ENCODE data around the gene FBXL2. TPM values are rescaled to one million over a fixed set of nuclear protein-coding genes. Genes with fewer than 3 reads are reported as not detected.
"Not testable (repeated sequence)": the region's sequence is repeated elsewhere in the genome, so short reads cannot be mapped to it uniquely, and the experiment has no call there.

The FBXL2 gene
- total RNA-seq, 8 experiments from 2014 or later: 8.9 to 33.8 (median 14.0) TPM

DNA sequence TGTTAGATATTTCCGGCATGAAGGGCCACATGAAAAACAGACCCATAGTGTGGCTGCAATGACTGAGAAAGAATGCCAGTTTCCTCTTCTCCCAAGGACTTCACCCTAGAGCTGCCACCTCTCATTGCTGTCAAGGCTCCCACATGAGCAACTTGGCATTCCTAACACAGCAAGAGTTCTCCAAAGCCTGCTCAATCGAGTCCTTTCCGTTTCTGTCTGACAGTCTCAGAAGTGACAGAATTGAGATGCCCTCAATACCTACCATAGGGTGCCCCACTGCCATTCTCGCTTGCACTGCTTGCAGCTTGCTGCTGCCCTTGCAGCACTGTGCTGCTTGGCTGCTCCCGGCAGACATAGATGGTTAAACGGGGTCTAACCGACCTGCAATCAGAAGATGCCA, 118.7 kb downstream of the FBXL2 start:
- no peak for ATAC-seq (replicated peaks in 6 of 8)
- peaks cover 0 to 6% of the 10 kb centered on the region in 2 donors for H3K4me1 ChIP-seq (replicated peaks in 1 of 2)
- 67 to 100% (median 100%) methylated on average over 1 to 6 of the region's 7 CpGs; no CpG with 5 or more reads in 1 of the 10 experiments for WGBS, 10 experiments
- no peak overlapping the region for H3K4me3 ChIP-seq
- no peak overlapping the region for H3K27ac ChIP-seq
- in situ Hi-C loops (cut with MboI; ENCODE audit: low pct_unique_long_range_greater_than_20kb in 2 of 9, low sequenced_read_pairs in 9 of 9, unreplicated experiment in 9 of 9): loop anchor here in 2 of 9 experiments (25.0 kb wide), 2 partner anchors 259 to 391 kb away; partner anchors contain the start of gene PDCD6IP (in 1 of the 2)

DNA sequence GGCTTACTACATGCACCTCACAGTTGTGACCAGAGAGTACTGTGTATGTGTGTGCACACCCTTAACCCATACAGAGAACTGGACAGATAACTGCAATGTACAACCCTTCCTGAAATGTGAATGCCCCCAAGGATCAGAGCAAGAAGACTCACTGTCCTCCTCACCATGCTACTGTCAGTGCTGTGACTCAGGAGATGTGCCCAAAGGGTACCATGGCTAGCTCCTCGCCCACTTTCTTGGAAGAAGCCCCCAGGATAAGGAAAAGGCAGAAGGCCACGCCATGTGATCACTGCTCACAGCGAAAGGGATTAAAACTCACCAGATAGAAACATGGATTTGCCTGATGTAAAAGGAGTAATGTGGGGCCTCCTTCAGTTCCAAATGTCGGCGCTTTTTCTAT, 121.2 kb downstream of the FBXL2 start:
- no peak for ATAC-seq (replicated peaks in 6 of 8)
- in situ Hi-C loops (cut with MboI; ENCODE audit: low pct_unique_long_range_greater_than_20kb in 2 of 9, low sequenced_read_pairs in 9 of 9, unreplicated experiment in 9 of 9): loop anchor here in 2 of 9 experiments (25.0 kb wide), 2 partner anchors 261 to 389 kb away; partner anchors contain the start of gene PDCD6IP (in 1 of the 2)
- Histone ChIP-seq H3K4me3 (no peak overlapping the region), H3K4me1 (replicated peaks in 1 of 2) (no peaks in the 10 kb centered on the region), H3K27ac (no peak overlapping the region)
- 83 to 100% (median 95%) methylated on average over 1 to 5 of the region's 5 CpGs; no CpG with 5 or more reads in 3 of the 10 experiments for WGBS, 10 experiments

DNA sequence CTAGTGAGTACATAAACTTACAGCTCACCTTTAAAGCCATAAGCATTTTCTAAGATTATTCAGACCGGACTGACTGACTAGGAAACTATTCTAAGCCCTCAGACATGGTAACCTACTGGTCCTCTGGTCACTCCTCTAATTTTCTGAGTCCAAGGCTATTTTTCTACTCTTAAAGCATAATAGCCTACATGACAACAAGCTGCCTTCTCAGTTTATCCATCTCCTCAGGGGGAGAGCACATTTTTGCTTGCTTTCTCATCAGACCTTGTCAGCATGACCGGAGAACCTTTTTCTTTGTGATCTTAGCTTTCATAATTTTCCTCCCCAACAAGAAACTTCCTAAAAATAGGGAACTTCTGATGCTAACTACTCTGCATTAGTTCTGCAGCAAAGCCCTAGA, 124.5 kb downstream of the FBXL2 start:
- Histone ChIP-seq H3K4me1 (replicated peaks in 1 of 2) (no peaks in the 10 kb centered on the region), H3K27ac (no peak overlapping the region), H3K4me3 (no peak overlapping the region)
- 67 to 100% (median 93%) methylated on average over 1 to 2 of the region's 2 CpGs; no CpG with 5 or more reads in 4 of the 10 experiments for WGBS, 10 experiments
- no peak for ATAC-seq (replicated peaks in 6 of 8)
- in situ Hi-C loops (cut with MboI; ENCODE audit: low pct_unique_long_range_greater_than_20kb in 2 of 9, low sequenced_read_pairs in 9 of 9, unreplicated experiment in 9 of 9): no loop called here

DNA sequence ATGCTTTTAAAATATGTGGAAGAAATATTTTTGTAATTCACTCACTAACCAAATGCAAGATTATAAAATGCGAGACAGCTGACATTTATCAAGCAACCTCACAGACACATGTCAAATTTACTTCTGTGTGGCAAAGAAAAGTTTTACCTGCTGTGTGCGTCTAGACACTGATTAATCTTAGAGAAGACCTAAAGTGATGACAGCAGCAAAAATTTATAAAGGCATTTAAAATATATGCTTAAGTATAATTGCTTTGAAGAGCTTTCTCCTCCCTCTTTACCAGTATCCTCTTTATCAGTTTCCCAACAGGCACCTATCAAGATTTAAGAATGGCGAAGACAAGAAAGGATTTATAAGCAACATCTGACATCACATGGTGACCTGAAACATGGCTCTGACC, 125.7 kb downstream of the FBXL2 start:
- 83 to 100% (median 100%) methylated on average over 1 to 3 of the region's 3 CpGs; no CpG with 5 or more reads in 1 of the 10 experiments for WGBS, 10 experiments
- Histone ChIP-seq H3K4me1 (replicated peaks in 1 of 2) (no peaks in the 10 kb centered on the region), H3K4me3 (no peak overlapping the region), H3K27ac (no peak overlapping the region)
- ATAC-seq (replicated peaks in 6 of 8): no peak
- in situ Hi-C loops (cut with MboI; ENCODE audit: low pct_unique_long_range_greater_than_20kb in 2 of 9, low sequenced_read_pairs in 9 of 9, unreplicated experiment in 9 of 9): no loop called here

DNA sequence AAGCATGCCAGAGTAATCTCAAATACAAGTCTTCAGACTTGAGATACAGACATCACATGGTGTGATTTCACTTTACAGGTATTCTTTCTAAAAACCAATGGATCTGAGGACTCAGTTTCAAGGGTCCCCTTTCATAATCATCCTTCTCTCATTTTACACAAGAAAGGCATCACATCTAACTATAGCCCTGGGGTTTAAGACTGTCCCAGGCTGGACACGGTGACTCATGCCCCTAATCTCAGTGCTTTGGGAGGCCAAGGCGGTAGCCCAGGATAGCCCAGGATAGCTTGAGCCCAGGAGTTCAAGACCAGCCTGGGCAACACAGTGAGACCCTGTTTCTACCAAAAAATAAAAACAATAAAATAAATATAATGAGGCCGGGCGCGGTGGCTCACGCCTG, 126.5 kb downstream of the FBXL2 start:
- in situ Hi-C loops (cut with MboI; ENCODE audit: low pct_unique_long_range_greater_than_20kb in 2 of 9, low sequenced_read_pairs in 9 of 9, unreplicated experiment in 9 of 9): no loop called here
- no peak overlapping the region for H3K27ac ChIP-seq
- no peaks in the 10 kb centered on the region for H3K4me1 ChIP-seq (replicated peaks in 1 of 2)
- no peak for ATAC-seq (replicated peaks in 6 of 8)
- WGBS, 10 experiments: 90% methylated on average over 2 of the region's 6 CpGs; no CpG with 5 or more reads in 8 of the 10 experiments
- no peak overlapping the region for H3K4me3 ChIP-seq

DNA sequence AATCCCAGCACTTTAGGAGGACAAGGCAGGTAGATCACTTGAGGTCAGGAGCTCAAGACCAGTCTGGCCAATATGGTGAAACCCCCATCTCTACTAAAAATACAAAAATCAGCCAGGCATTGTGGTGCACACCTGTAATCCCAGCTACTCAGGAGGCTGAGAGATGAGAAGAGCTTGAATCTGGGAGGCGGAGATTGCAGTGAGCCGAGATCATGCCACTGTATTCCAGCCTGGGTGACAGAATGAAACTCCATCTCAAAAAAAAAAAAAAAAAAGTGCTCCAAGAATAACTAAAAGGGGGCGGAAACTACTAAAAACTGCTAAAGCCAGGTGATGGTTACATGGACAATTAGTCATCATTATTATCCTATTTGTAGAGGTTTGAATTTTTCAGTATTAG, 133.6 kb downstream of the FBXL2 start:
- H3K4me1 ChIP-seq (replicated peaks in 1 of 2); in situ Hi-C loops (cut with MboI; ENCODE audit: low pct_unique_long_range_greater_than_20kb in 2 of 9, low sequenced_read_pairs in 9 of 9, unreplicated experiment in 9 of 9); H3K27ac ChIP-seq; H3K4me3 ChIP-seq; ATAC-seq (replicated peaks in 6 of 8): not testable (repeated sequence)
- 67 to 100% (median 94%) methylated on average over 1 to 3 of the region's 3 CpGs for WGBS, 10 experiments

DNA sequence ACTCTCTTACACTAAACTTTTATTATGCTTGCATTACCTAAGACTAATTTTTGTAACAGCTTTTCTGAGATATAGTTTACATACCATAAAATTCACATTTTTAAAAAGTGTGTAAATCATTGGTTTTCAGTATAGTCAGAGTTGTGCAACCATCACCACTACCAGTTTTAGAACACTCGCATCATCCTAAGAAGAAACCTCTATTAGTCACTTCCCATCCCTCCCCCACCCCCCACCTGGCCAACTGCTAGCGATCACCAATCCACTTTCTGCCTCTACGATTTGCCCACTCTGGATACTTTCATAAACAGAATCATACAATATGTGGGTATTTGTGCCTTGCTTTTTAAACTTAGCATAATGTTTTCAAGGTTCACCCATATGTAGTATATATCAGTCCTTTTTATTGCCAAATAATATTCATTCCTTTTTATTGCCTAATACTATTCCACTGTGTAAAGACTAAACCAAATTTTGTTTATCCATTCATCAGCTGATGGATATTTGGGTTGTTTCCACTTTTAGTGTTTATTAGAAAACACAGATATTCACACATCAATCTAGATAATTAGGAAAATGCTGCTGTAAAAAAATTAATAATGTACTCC, 139.9 kb downstream of the FBXL2 start:
- Histone ChIP-seq H3K4me3 (no peak overlapping the region), H3K4me1 (replicated peaks in 1 of 2) (no peaks in the 10 kb centered on the region), H3K27ac (no peak overlapping the region)
- no peak for ATAC-seq (replicated peaks in 6 of 8)
- in situ Hi-C loops (cut with MboI; ENCODE audit: low pct_unique_long_range_greater_than_20kb in 2 of 9, low sequenced_read_pairs in 9 of 9, unreplicated experiment in 9 of 9): no loop called here
- WGBS, 10 experiments: 60 to 100% (median 93%) methylated on average over 1 to 3 of the region's 3 CpGs; no CpG with 5 or more reads in 4 of the 10 experiments

DNA sequence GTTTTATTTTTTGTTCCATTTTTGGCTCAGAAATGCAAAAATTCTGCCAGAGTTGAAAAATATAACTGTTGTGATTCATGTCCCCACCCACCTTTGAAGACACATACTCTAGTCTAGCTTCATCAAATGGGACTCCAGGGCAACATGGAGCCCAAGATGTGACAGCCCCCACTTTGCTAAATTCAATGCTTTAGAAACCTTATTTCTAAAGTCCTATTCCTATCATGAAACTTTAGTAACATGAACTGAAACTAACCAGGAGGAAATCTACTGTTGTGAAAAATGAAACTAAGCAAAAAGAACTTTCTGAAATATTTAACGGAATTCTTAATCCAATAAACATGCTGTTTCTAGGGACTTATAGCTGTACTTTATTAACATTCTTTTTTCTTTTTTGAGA, 142.7 kb downstream of the FBXL2 start:
- ATAC-seq (replicated peaks in 6 of 8): no peak
- WGBS, 10 experiments: 100% methylated on average over 1 of the region's 1 CpG; no CpG with 5 or more reads in 2 of the 10 experiments
- H3K27ac ChIP-seq: no peak overlapping the region
- in situ Hi-C loops (cut with MboI; ENCODE audit: low pct_unique_long_range_greater_than_20kb in 2 of 9, low sequenced_read_pairs in 9 of 9, unreplicated experiment in 9 of 9): no loop called here
- no peaks in the 10 kb centered on the region for H3K4me1 ChIP-seq (replicated peaks in 1 of 2)
- no peak overlapping the region for H3K4me3 ChIP-seq

DNA sequence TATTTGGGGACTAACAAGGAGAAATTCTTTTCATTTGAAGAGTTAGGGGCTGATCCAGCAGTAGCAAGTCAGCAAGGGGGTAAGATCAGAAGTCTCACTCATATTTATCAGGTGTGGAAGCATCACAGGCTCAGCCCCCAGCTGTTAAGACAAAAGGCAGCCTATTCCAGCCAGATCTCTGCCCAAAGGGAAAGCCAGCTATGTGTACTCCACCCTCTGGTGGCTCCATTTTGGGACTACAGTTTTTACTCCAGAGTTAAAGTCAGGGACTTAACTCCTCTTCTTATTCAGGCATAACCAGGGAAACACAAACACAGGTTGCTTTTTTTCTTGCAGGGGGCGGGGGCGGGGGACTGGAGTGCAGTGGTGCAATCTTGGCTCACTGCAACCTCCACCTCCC, 143.7 kb downstream of the FBXL2 start:
- peak in 1 of 8 experiments; percentile 20 for ATAC-seq (replicated peaks in 6 of 8)
- Histone ChIP-seq H3K4me1 (replicated peaks in 1 of 2) (no peaks in the 10 kb centered on the region), H3K4me3 (no peak overlapping the region), H3K27ac (no peak overlapping the region)
- 94 to 100% (median 100%) methylated on average over 1 to 2 of the region's 2 CpGs; no CpG with 5 or more reads in 7 of the 10 experiments for WGBS, 10 experiments
- in situ Hi-C loops (cut with MboI; ENCODE audit: low pct_unique_long_range_greater_than_20kb in 2 of 9, low sequenced_read_pairs in 9 of 9, unreplicated experiment in 9 of 9): no loop called here

DNA sequence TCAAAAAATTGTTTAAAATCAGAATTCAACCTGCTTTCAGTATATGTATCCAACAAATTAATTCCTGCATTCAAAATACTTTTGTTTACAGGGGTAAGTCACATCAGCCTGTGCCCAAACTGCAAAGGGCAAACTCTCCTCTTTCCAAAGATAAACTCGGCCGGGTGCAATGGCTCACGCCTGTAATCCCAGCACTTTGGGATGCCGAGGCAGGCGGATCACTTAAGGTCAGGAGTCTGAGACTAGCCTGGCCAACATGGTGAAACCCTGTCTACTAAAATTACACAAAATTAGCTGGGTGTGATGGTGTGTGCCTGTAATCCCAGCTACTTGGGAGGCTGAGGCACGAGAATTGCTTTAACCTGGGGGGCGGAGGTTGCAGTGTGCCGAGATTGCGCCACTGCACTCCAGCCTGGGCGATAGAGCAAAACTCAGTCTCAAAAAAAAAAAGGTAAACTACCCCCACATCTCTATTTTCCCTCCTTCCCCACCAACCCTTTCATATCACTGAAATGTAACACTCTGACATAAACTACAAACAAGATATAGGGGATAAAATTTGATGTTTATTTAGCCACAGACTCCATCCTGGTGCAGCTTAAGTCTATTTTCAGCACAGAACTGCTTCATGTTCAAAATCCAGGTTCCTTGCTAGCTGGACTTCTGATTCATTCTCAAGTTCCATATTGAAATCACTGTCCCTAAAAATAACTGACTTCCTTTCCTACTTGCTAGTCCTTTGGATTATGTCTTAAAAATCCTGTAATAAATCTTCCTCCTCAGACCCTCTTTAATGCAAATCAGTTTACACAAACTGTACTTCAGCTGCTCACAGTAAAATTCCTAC, 147.6 kb downstream of the FBXL2 start:
- peaks cover 2 to 3% of the 10 kb centered on the region in 2 donors for H3K4me1 ChIP-seq (replicated peaks in 1 of 2)
- H3K27ac ChIP-seq: no peak overlapping the region
- ATAC-seq (replicated peaks in 6 of 8): peak in 2 of 8 experiments; percentile 29 to 62
- H3K4me3 ChIP-seq: no peak overlapping the region
- 86 to 100% (median 97%) methylated on average over 1 to 8 of the region's 10 CpGs; no CpG with 5 or more reads in 2 of the 10 experiments for WGBS, 10 experiments
- in situ Hi-C loops (cut with MboI; ENCODE audit: low pct_unique_long_range_greater_than_20kb in 2 of 9, low sequenced_read_pairs in 9 of 9, unreplicated experiment in 9 of 9): no loop called here

DNA sequence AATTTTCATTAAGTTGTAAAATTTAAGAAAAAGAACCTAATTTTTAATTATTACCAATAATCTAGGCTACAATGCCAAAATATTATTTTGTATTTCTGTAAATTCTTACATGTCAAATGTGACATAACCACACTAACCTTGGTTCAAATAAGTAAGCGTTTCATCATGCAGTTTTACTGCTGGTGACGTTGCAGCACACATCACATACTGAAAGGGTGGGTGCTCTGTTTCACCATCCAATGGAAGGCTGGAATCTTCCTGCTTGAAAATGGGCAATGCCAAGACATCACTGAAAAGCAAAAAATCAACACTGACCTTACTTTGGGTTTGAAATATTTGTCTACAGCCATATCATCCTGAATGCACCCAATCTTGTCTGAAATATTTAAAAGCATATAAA, 148.2 kb downstream of the FBXL2 start:
- 43 to 87% (median 69%) methylated on average over 1 to 2 of the region's 2 CpGs; no CpG with 5 or more reads in 3 of the 10 experiments for WGBS, 10 experiments
- Histone ChIP-seq H3K4me1 (replicated peaks in 1 of 2) (peaks cover 2 to 3% of the 10 kb centered on the region in 2 donors), H3K4me3 (no peak overlapping the region), H3K27ac (no peak overlapping the region)
- in situ Hi-C loops (cut with MboI; ENCODE audit: low pct_unique_long_range_greater_than_20kb in 2 of 9, low sequenced_read_pairs in 9 of 9, unreplicated experiment in 9 of 9): no loop called here
- ATAC-seq (replicated peaks in 6 of 8): peak in 3 of 8 experiments; percentile 35 to 92 (median 84)

DNA sequence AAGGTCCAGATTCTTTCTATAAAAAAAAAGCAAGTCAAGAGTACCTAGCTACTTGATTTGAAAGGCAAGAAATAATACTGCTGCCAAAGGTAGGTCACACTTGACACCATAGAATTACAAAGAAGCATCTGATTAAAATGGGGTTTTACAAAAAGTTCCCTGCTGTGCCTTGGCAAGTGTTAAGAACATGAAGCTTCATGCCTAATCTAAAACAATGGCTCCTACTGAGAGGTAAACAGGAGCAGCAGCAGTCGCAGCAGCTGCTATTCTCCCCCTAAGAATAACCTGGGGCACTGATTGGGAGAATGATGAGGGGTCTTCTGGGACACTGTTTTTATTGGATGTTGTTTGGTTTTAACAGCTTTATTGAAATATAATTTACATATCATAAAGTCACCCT, 148.8 kb downstream of the FBXL2 start:
- Histone ChIP-seq H3K4me3 (no peak overlapping the region), H3K27ac (no peak overlapping the region), H3K4me1 (replicated peaks in 1 of 2) (peaks cover 2 to 3% of the 10 kb centered on the region in 2 donors)
- ATAC-seq (replicated peaks in 6 of 8): no peak
- in situ Hi-C loops (cut with MboI; ENCODE audit: low pct_unique_long_range_greater_than_20kb in 2 of 9, low sequenced_read_pairs in 9 of 9, unreplicated experiment in 9 of 9): no loop called here
- 25 to 100% (median 40%) methylated on average over 1 of the region's 1 CpG; no CpG with 5 or more reads in 3 of the 10 experiments for WGBS, 10 experiments

DNA sequence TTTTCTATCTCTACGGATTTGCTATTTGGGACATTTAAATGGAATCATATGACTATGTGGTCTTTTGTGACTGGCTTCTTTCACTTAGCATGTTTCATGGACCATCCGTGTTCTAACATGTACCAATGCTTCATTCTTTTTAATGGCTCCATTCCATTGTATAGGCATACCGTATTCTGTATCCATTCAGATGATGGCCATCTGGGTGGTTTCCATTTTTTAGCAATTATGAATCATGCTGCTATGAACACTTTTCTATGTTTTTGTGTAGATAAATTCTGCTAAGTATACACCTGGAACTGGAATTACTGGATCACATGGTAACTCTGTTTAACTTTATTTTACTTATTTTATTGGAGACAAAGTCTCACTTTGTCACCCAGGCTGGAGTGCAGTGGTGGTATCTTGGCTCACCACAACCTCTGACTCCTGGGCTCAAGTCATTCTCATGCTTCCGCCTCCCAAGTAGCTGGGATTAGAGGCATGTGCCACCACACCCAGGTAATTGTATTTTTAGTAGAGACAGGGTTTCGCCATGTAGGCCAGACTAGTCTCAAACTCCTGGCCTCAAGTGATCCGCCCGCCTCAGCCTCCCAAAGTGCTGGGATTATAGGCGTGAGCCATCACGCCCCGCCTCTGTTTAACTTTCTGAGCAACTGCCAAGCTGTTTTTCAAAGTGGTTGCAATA, 149.5 kb downstream of the FBXL2 start:
- H3K4me1 ChIP-seq (replicated peaks in 1 of 2): peaks cover 2 to 3% of the 10 kb centered on the region in 2 donors
- H3K4me3 ChIP-seq: no peak overlapping the region
- WGBS, 10 experiments: 43 to 100% (median 85%) methylated on average over 1 to 8 of the region's 10 CpGs
- in situ Hi-C loops (cut with MboI; ENCODE audit: low pct_unique_long_range_greater_than_20kb in 2 of 9, low sequenced_read_pairs in 9 of 9, unreplicated experiment in 9 of 9): no loop called here
- no peak overlapping the region for H3K27ac ChIP-seq
- ATAC-seq (replicated peaks in 6 of 8): peak in 3 of 8 experiments; percentile 75 to 89 (median 76)

All from motor neuron (in vitro differentiated cells).